ENCODE measurements around the gene BBC3.

BBC3 gene

DNA sequence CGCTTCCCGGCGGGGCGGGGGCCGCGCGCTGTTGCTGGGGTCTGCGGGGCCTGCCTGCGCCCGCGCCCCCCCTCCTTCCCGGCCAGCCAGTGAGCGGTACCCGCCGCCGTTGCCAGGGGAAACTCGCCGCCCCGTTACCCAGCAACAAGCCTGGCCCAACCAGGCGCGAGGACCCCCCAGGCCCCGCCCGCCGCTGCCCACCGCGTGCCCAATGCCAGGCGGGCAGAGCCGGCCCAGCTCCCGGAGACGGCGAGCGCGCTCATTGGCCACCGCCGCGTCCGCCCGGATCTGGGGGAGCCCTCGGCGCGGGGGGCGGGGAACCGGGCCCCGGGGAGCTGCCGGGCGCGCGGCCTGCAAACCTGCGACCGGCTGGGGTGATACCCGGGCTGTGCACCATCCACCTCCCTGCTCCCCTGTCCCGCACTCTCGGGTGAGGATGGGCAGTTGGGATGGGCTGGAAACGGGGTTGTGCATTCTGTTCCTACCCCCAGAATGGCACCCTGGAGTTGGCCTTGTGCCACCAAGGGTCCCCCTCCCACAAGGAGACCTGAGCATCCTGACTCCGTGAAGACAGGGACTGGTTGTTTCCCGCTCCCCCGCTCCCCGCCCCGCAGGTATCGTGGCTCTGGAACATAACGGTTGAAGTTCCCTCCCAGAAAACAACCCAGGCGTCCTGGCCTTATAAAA lies 8.8 kb upstream of the BBC3 start:
- no peak overlapping the region; the same call in 1 of the 2 replicates for H3K4me3 ChIP-seq (ENCODE audit: low read depth, low read length)
- no peak for DNase-seq (ENCODE audit: low read depth)
- TF ChIP-seq, protein P1, sequence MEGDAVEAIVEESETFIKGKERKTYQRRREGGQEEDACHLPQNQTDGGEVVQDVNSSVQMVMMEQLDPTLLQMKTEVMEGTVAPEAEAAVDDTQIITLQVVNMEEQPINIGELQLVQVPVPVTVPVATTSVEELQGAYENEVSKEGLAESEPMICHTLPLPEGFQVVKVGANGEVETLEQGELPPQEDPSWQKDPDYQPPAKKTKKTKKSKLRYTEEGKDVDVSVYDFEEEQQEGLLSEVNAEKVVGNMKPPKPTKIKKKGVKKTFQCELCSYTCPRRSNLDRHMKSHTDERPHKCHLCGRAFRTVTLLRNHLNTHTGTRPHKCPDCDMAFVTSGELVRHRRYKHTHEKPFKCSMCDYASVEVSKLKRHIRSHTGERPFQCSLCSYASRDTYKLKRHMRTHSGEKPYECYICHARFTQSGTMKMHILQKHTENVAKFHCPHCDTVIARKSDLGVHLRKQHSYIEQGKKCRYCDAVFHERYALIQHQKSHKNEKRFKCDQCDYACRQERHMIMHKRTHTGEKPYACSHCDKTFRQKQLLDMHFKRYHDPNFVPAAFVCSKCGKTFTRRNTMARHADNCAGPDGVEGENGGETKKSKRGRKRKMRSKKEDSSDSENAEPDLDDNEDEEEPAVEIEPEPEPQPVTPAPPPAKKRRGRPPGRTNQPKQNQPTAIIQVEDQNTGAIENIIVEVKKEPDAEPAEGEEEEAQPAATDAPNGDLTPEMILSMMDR (IDR thresholded peaks at IDR 0.05; ENCODE audit: low read depth, low read length, missing control alignments) = no peak

DNA sequence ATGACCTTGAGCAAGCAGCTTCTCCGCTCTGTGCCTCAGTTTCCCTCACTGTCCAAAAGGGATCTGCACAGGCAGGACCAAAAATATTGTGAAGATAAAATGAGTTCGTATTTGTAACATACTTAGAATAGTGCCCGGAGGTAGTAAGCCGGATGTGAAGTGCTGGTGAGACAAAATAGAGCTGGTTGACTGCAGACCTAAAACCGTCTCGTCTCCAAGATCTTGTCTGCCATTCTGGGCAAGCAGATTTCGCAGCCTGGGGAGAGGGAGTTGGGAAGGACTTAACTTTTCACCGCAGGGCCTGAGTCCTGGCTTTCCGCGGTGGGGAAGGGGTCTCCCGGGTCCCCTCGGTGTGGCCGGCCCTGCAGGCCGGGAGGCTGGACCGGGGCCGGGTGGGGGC lies 8.2 kb upstream of the BBC3 start:
- DNase-seq (ENCODE audit: low read depth) = no peak
- no peak overlapping the region for H3K4me3 ChIP-seq (ENCODE audit: low read depth, low read length)
- TF ChIP-seq, protein P1 (IDR thresholded peaks at IDR 0.05; ENCODE audit: low read depth, low read length, missing control alignments) = no peak

- no peak for DNase-seq (ENCODE audit: low read depth)
- TF ChIP-seq, protein P1 (IDR thresholded peaks at IDR 0.05; ENCODE audit: low read depth, low read length, missing control alignments) = no peak
- H3K4me3 ChIP-seq (ENCODE audit: low read depth, low read length) = no peak overlapping the region
These were observed 5.2 kb upstream of the BBC3 start for GRCh38 chr19:47236072-47236675.

- TF ChIP-seq, protein P1 (IDR thresholded peaks at IDR 0.05; ENCODE audit: low read depth, low read length, missing control alignments) = no peak
- H3K4me3 ChIP-seq (ENCODE audit: low read depth, low read length) = peak overlapping the region; percentile 0; the same call in 1 of the 2 replicates
- no peak for DNase-seq (ENCODE audit: low read depth)
These were observed 1.6 kb upstream of the BBC3 start for GRCh38 chr19:47232422-47233211.

DNA sequence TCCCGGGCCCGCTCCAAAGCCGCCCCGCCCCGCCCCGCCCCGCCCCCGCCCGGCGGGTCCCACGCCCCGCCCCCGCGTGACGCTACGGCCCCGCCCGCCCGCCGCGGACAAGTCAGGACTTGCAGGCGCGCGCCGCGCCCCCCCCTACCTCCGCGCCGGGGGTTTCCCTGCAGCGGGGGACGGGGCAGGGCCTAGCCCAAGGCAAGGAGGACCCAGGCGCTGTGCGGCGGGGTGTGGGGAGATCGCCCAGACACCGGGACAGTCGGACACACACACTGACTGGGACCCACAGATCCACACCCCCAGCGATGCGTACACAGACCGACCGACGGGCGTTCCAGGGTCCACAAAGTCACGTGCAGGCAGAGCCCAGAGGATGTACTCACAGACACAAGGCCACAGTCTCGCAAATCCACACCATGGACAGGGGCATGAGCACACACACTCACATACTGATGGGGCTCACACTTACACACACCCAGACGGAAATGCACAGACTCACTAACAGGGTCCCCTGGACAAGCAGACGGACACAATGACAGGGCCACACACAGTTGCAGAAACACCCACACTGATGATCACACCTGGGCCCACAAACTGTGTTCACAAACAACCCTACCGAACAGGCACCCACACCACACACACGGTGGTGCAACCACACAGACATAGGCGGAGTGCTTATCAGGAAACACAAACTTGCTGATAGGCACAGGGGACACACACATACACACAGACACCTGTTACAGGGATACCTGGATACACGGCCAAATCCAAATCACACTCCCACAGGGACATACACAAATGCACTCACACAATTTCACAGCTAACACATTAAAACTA lies 436 bp upstream of the BBC3 start:
- DNase-seq (ENCODE audit: low read depth) = no peak
- TF ChIP-seq, protein P1 (IDR thresholded peaks at IDR 0.05; ENCODE audit: low read depth, low read length, missing control alignments) = no peak
- H3K4me3 ChIP-seq (ENCODE audit: low read depth, low read length) = peak overlapping the region; percentile 47

- DNase-seq (ENCODE audit: low read depth) = no peak
- H3K4me3 ChIP-seq (ENCODE audit: low read depth, low read length) = peak overlapping the region; percentile 71
- TF ChIP-seq, protein P1 (IDR thresholded peaks at IDR 0.05; ENCODE audit: low read depth, low read length, missing control alignments) = peak; percentile 76
These were observed 712 bp downstream of the BBC3 start for GRCh38 chr19:47230054-47230920.

All from GM12864 (cell line).